HK-2 (cell line): ENCODE data around the gene INHBB.
"Not testable (repeated sequence)": the region's sequence is repeated elsewhere in the genome, so short reads cannot be mapped to it uniquely, and the experiment has no call there.

Experiments
- DNase-seq: peaks from one replicate; pipeline ENCODE4 v3.0.0-alpha.2; 2018; ENCODE audit not compliant: unreplicated experiment

The INHBB gene

GRCh38 chr2:120346026-120346666 is at the start of gene INHBB:
INHBB (plus strand) TSS chr2:120346136; CDS start chr2:120346189, 53 bp downstream.
- DNase-seq, result no peak

GRCh38 chr2:120298173-120298835 is 47.6 kb upstream of the INHBB start:
- no peak for DNase-seq

GRCh38 chr2:120299004-120299403 is 46.9 kb upstream of the INHBB start:
- no peak for DNase-seq

GRCh38 chr2:120299561-120299960 is 46.4 kb upstream of the INHBB start:
- DNase-seq, result no peak

- no peak for DNase-seq
These were observed 45.6 kb upstream of the INHBB start for GRCh38 chr2:120300385-120300784.

GRCh38 chr2:120301284-120301683 is 44.7 kb upstream of the INHBB start:
- DNase-seq, result no peak

- DNase-seq, result no peak
These were observed 43.6 kb upstream of the INHBB start for GRCh38 chr2:120302301-120302700.

- no peak for DNase-seq
These were observed 42.8 kb upstream of the INHBB start for GRCh38 chr2:120303177-120303576.

GRCh38 chr2:120305296-120305695 is 40.6 kb upstream of the INHBB start:
- DNase-seq, result no peak

- no peak for DNase-seq
These were observed 39.9 kb upstream of the INHBB start for GRCh38 chr2:120305937-120306490.

- no peak for DNase-seq
These were observed 38.5 kb upstream of the INHBB start for GRCh38 chr2:120307482-120307881.

GRCh38 chr2:120308038-120308910 is 37.7 kb upstream of the INHBB start:
- DNase-seq, result no peak

- DNase-seq, result no peak
These were observed 35.8 kb upstream of the INHBB start for GRCh38 chr2:120310136-120310535.

- DNase-seq, result not testable (repeated sequence)
These were observed 35.1 kb upstream of the INHBB start for GRCh38 chr2:120310841-120311240.

GRCh38 chr2:120312076-120312475 is 33.9 kb upstream of the INHBB start:
- no peak for DNase-seq

GRCh38 chr2:120312860-120313694 is 32.9 kb upstream of the INHBB start:
- peak; percentile 75 for DNase-seq

GRCh38 chr2:120313695-120314615 is 32.0 kb upstream of the INHBB start:
- no peak for DNase-seq

GRCh38 chr2:120314690-120315366 is 31.1 kb upstream of the INHBB start:
- DNase-seq, result no peak

GRCh38 chr2:120315367-120316033 is 30.4 kb upstream of the INHBB start:
- no peak for DNase-seq
